SK-N-SH treated with all-trans-retinoic acid at 6 μM for 48 hours (cell line): ENCODE data around the gene CDS1.

Source experiments
- ATAC-seq: fragments of 200-7000 bp; cut with Tn5 transposase; 3 replicates; pipeline ENCODE4 v1.9.1; 2020; ENCODE audit warnings: mild to moderate bottlenecking, moderate library complexity
- ARNTL ChIP-seq: fragments of 450-650 bp; formaldehyde crosslinking; IDR thresholded peaks from 2 replicates; pipeline ENCODE4 v1.5.0; 2020; ENCODE audit warnings: low read depth, mild to moderate bottlenecking, moderate library complexity, borderline replicate concordance
- BACH2 ChIP-seq: fragments of 250-450 bp; sonication (Bioruptor Pico); IDR thresholded peaks from 2 replicates; pipeline ENCODE4 v1.9.0; 2021; ENCODE audit warnings: mild to moderate bottlenecking, borderline replicate concordance
- ESRRG ChIP-seq: fragments of 250-450 bp; sonication (Bioruptor Pico); IDR thresholded peaks from 2 replicates; pipeline ENCODE4 v1.6.1; 2021; ENCODE audit warnings: mild to moderate bottlenecking
- GLIS3 ChIP-seq: fragments of 250-450 bp; sonication (Bioruptor Pico); IDR thresholded peaks from 2 replicates; pipeline ENCODE4 v1.5.0; 2020; ENCODE audit warnings: mild to moderate bottlenecking, moderate library complexity
- ISL1 ChIP-seq: fragments of 250-450 bp; sonication (Bioruptor Pico); IDR thresholded peaks from 2 replicates; pipeline ENCODE4 v2.1.2; 2022; ENCODE audit warnings: mild to moderate bottlenecking, moderate library complexity
- OSR1 ChIP-seq: fragments of 250-450 bp; sonication (Bioruptor Pico); IDR thresholded peaks from 2 replicates; pipeline ENCODE4 v1.8.0; 2022; ENCODE audit warnings: moderate library complexity, mild to moderate bottlenecking, inconsistent platforms
- PPARA ChIP-seq: fragments of 250-450 bp; sonication (Bioruptor Pico); IDR thresholded peaks from 2 replicates; pipeline ENCODE4 v1.5.0; 2020; ENCODE audit warnings: mild to moderate bottlenecking, borderline replicate concordance
- RARB ChIP-seq: fragments of 250-450 bp; sonication (Bioruptor Pico); IDR thresholded peaks from 2 replicates; pipeline ENCODE4 v1.8.0; 2021; ENCODE audit warnings: mild to moderate bottlenecking, moderate library complexity
- SNAI2 ChIP-seq: fragments of 250-450 bp; sonication (Bioruptor Pico); IDR thresholded peaks from 2 replicates; pipeline ENCODE4 v1.5.0; 2020; ENCODE audit warnings: mild to moderate bottlenecking, moderate library complexity
- TCF4 ChIP-seq: fragments of 250-450 bp; sonication (Bioruptor Pico); IDR thresholded peaks from 2 replicates; pipeline ENCODE4 v1.8.0; 2021; ENCODE audit warnings: mild to moderate bottlenecking, moderate library complexity, borderline replicate concordance
- TOX ChIP-seq: fragments of 250-450 bp; sonication (Bioruptor Pico); IDR thresholded peaks from 2 replicates; pipeline ENCODE4 v1.8.0; 2021; ENCODE audit warnings: mild to moderate bottlenecking, moderate library complexity, borderline replicate concordance
- ZC3H10 ChIP-seq: fragments of 250-450 bp; sonication (Bioruptor Pico); IDR thresholded peaks from 2 replicates; pipeline ENCODE4 v1.5.1; 2021; ENCODE audit warnings: mild to moderate bottlenecking, moderate library complexity
- ZFP3 ChIP-seq: fragments of 250-450 bp; sonication (Bioruptor Pico); IDR thresholded peaks from 2 replicates; pipeline ENCODE4 v1.5.0; 2020; ENCODE audit warnings: mild to moderate bottlenecking, moderate library complexity
- ZNF565 ChIP-seq: fragments of 450-650 bp; formaldehyde crosslinking; conservative IDR thresholded peaks from 2 replicates; pipeline ENCODE4 v1.5.0; 2020; ENCODE audit warnings: low read depth, mild to moderate bottlenecking, moderate library complexity
- ZNF70 ChIP-seq: fragments of 450-650 bp; formaldehyde crosslinking; IDR thresholded peaks from 2 replicates; pipeline ENCODE4 v1.5.0; 2020; ENCODE audit warnings: mild to moderate bottlenecking, moderate library complexity
- ZNF8 ChIP-seq: fragments of 450-650 bp; formaldehyde crosslinking; IDR thresholded peaks from 2 replicates; pipeline ENCODE4 v1.5.0; 2020; ENCODE audit warnings: mild to moderate bottlenecking, moderate library complexity
- TF ChIP-seq, protein P1 (sequence below): fragments of 250-450 bp; sonication (Bioruptor Pico); IDR thresholded peaks from 2 replicates; pipeline ENCODE4 v1.8.0; 2020; ENCODE audit warnings: mild to moderate bottlenecking, moderate library complexity, borderline replicate concordance
- TF ChIP-seq, protein P2 (sequence below): fragments of 250-450 bp; sonication (Bioruptor Pico); IDR thresholded peaks from 2 replicates; pipeline ENCODE4 v1.5.1; 2020; ENCODE audit warnings: low read depth, mild to moderate bottlenecking, moderate library complexity
- TF ChIP-seq, protein P3 (sequence below): fragments of 250-450 bp; sonication (Bioruptor Pico); IDR thresholded peaks from 2 replicates; pipeline ENCODE4 v1.5.1; 2021; ENCODE audit warnings: mild to moderate bottlenecking, moderate library complexity
- TF ChIP-seq, protein P4 (sequence below): fragments of 250-450 bp; sonication (Bioruptor Pico); IDR thresholded peaks from 2 replicates; pipeline ENCODE4 v1.8.0; 2021; ENCODE audit warnings: low read depth, mild to moderate bottlenecking, moderate library complexity, borderline replicate concordance
- TF ChIP-seq, protein P5 (sequence below): fragments of 250-450 bp; sonication (Bioruptor Pico); IDR thresholded peaks from 2 replicates; pipeline ENCODE4 v1.5.0; 2020; ENCODE audit warnings: mild to moderate bottlenecking, moderate library complexity

The CDS1 gene

DNA sequence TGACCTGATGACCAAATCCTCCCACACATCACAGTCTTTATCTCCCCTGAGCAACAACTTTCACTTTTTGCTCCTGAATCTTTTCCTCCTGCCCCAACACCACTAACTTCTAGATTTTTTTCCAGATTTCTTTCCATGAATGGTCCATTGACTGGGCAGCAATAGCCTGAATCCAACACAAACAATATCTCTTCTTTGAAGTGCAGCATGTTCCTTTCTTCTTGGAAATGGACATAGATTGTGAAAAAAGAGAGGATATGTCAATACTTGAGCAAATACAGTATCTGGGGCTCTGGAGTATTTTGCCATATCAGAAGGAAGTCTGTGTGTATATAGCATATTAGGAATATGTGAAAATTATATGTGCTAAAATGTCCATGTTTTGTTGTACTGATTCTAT, 55.2 kb downstream of the CDS1 start:
- TF ChIP-seq, protein P1, sequence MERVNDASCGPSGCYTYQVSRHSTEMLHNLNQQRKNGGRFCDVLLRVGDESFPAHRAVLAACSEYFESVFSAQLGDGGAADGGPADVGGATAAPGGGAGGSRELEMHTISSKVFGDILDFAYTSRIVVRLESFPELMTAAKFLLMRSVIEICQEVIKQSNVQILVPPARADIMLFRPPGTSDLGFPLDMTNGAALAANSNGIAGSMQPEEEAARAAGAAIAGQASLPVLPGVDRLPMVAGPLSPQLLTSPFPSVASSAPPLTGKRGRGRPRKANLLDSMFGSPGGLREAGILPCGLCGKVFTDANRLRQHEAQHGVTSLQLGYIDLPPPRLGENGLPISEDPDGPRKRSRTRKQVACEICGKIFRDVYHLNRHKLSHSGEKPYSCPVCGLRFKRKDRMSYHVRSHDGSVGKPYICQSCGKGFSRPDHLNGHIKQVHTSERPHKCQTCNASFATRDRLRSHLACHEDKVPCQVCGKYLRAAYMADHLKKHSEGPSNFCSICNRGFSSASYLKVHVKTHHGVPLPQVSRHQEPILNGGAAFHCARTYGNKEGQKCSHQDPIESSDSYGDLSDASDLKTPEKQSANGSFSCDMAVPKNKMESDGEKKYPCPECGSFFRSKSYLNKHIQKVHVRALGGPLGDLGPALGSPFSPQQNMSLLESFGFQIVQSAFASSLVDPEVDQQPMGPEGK (CRISPR knock-in tag): no peak
- no peak for TF ChIP-seq ESRRG (CRISPR knock-in tag)
- TF ChIP-seq BACH2 (CRISPR knock-in tag): no peak
- TF ChIP-seq PPARA (CRISPR knock-in tag): no peak
- TF ChIP-seq ZNF8 (CRISPR knock-in tag): no peak
- TF ChIP-seq ZC3H10 (CRISPR knock-in tag): no peak
- no peak for TF ChIP-seq SNAI2 (CRISPR knock-in tag)
- TF ChIP-seq, protein P2, sequence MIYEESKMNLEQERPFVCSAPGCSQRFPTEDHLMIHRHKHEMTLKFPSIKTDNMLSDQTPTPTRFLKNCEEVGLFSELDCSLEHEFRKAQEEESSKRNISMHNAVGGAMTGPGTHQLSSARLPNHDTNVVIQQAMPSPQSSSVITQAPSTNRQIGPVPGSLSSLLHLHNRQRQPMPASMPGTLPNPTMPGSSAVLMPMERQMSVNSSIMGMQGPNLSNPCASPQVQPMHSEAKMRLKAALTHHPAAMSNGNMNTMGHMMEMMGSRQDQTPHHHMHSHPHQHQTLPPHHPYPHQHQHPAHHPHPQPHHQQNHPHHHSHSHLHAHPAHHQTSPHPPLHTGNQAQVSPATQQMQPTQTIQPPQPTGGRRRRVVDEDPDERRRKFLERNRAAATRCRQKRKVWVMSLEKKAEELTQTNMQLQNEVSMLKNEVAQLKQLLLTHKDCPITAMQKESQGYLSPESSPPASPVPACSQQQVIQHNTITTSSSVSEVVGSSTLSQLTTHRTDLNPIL: no peak
- no peak for ATAC-seq

DNA sequence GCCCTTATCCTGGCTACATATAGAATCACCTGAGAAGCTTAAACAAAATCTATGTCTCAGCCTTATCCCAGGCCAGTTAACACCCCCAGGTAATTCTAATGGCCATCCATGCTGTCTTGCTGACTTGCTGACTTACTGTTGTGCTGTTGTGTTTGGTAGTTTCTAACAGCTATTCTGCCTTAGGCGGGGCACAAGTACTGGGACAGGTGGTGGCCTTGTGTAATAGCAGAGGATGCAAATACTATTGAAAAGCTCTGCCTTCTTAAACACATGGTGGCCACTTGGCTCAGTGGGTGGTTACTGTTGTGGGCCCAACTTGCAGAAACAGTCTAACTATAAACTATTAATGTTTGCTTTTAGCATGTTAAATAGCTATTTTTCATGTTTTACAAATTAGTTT, 56.2 kb downstream of the CDS1 start:
- TF ChIP-seq GLIS3 (CRISPR knock-in tag) (no peak), ZNF565 (CRISPR knock-in tag) (no peak), ZC3H10 (CRISPR knock-in tag) (no peak), ARNTL (CRISPR knock-in tag) (no peak), ESRRG (CRISPR knock-in tag) (no peak), SNAI2 (CRISPR knock-in tag) (no peak), ZNF70 (no peak), ZFP3 (CRISPR knock-in tag) (no peak), RARB (CRISPR knock-in tag) (no peak), TOX (CRISPR knock-in tag) (no peak)
- TF ChIP-seq, protein P2: no peak
- TF ChIP-seq, protein P3, sequence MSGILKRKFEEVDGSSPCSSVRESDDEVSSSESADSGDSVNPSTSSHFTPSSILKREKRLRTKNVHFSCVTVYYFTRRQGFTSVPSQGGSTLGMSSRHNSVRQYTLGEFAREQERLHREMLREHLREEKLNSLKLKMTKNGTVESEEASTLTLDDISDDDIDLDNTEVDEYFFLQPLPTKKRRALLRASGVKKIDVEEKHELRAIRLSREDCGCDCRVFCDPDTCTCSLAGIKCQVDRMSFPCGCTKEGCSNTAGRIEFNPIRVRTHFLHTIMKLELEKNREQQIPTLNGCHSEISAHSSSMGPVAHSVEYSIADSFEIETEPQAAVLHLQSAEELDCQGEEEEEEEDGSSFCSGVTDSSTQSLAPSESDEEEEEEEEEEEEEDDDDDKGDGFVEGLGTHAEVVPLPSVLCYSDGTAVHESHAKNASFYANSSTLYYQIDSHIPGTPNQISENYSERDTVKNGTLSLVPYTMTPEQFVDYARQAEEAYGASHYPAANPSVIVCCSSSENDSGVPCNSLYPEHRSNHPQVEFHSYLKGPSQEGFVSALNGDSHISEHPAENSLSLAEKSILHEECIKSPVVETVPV (CRISPR knock-in tag): no peak
- TF ChIP-seq, protein P4, sequence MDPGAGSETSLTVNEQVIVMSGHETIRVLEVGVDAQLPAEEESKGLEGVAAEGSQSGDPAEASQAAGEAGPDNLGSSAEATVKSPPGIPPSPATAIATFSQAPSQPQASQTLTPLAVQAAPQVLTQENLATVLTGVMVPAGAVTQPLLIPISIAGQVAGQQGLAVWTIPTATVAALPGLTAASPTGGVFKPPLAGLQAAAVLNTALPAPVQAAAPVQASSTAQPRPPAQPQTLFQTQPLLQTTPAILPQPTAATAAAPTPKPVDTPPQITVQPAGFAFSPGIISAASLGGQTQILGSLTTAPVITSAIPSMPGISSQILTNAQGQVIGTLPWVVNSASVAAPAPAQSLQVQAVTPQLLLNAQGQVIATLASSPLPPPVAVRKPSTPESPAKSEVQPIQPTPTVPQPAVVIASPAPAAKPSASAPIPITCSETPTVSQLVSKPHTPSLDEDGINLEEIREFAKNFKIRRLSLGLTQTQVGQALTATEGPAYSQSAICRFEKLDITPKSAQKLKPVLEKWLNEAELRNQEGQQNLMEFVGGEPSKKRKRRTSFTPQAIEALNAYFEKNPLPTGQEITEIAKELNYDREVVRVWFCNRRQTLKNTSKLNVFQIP (CRISPR knock-in tag): no peak
- TF ChIP-seq, protein P1 (CRISPR knock-in tag): no peak
- no peak for ATAC-seq

DNA sequence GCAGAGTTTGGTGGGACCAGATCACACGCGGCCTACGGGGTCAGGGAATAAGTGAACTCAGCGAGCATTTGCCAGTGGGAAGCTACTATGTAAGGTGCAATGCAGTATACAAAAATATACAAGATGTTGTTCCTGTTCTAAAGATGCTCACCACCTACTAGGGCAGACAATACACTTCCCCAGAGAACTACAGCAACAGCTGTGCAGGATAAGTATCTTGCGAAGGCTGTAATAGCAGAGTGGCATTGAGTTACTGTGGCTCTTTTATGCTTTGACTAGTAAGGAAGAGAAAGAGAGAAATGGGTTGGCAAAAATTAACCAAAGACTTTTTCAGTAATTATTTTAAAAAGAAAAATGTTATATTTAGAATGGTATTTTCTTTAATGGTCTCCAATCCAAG, 61.2 kb downstream of the CDS1 start:
- no peak for ATAC-seq
- TF ChIP-seq BACH2 (CRISPR knock-in tag) (no peak), TCF4 (no peak), ISL1 (no peak)

DNA sequence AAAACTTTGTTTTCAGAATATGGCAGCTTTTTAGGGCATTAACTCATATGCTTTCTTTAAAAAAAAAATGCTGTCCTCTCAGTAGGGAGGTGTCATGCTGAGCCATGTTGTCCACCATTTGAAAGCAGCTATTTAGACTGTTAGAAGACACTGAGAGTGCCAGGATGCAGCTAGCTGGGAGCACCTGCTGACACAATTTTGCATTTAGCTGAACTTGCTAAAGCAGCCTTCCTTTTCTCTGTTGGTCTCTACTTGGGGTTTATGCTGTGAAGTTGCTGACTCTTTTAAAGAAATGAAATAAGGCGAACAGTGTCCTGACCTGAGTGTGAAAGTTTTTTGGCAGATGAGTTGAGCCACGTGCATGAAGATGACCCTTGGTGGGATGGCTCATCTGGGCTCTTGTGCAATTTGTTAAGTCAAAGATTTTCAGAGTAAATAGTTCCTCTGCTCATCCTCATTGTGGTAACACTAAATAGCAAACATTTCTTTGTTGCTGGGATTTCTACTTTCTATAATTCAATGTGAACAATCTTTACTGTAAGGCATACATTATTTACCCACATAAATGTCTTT, 64.5 kb downstream of the CDS1 start:
- no peak for ATAC-seq
- no peak for TF ChIP-seq ISL1
- TF ChIP-seq, protein P5, sequence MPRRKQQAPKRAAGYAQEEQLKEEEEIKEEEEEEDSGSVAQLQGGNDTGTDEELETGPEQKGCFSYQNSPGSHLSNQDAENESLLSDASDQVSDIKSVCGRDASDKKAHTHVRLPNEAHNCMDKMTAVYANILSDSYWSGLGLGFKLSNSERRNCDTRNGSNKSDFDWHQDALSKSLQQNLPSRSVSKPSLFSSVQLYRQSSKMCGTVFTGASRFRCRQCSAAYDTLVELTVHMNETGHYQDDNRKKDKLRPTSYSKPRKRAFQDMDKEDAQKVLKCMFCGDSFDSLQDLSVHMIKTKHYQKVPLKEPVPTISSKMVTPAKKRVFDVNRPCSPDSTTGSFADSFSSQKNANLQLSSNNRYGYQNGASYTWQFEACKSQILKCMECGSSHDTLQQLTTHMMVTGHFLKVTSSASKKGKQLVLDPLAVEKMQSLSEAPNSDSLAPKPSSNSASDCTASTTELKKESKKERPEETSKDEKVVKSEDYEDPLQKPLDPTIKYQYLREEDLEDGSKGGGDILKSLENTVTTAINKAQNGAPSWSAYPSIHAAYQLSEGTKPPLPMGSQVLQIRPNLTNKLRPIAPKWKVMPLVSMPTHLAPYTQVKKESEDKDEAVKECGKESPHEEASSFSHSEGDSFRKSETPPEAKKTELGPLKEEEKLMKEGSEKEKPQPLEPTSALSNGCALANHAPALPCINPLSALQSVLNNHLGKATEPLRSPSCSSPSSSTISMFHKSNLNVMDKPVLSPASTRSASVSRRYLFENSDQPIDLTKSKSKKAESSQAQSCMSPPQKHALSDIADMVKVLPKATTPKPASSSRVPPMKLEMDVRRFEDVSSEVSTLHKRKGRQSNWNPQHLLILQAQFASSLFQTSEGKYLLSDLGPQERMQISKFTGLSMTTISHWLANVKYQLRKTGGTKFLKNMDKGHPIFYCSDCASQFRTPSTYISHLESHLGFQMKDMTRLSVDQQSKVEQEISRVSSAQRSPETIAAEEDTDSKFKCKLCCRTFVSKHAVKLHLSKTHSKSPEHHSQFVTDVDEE (CRISPR knock-in tag): no peak
- no peak for TF ChIP-seq TCF4
- TF ChIP-seq, protein P3 (CRISPR knock-in tag): no peak
- no peak for TF ChIP-seq OSR1 (CRISPR knock-in tag)
- no peak for TF ChIP-seq ARNTL (CRISPR knock-in tag)
- no peak for TF ChIP-seq ZNF70
- TF ChIP-seq RARB (CRISPR knock-in tag): no peak
- no peak for TF ChIP-seq ZFP3 (CRISPR knock-in tag)
- TF ChIP-seq ZNF565 (CRISPR knock-in tag): no peak
- TF ChIP-seq ZC3H10 (CRISPR knock-in tag): no peak
- TF ChIP-seq PPARA (CRISPR knock-in tag): no peak
- TF ChIP-seq GLIS3 (CRISPR knock-in tag): no peak
